Osteoblast (primary cell): ENCODE data around the gene COLEC11. TPM values are rescaled to one million over a fixed set of nuclear protein-coding genes. Genes with fewer than 3 reads are reported as not detected.
A peak's percentile ranks its signal among the peaks of the same experiment; 100 is the strongest.

Source experiments
- DNase-seq: peaks from one replicate; pipeline ENCODE4 v3.0.0; 2011; ENCODE audit warnings: low spot score, mixed read lengths; ENCODE audit not compliant: insufficient read length; ENCODE audit errors: missing footprints
- H2AFZ ChIP-seq: 2 replicates; pipeline ENCODE4 v1.6.0; 2011; ENCODE audit warnings: mild to moderate bottlenecking, low read length
- H3K27ac ChIP-seq: 2 replicates; pipeline ENCODE4 v1.5.1; 2011; ENCODE audit warnings: mild to moderate bottlenecking, low read depth, low read length, moderate library complexity
- H3K27me3 ChIP-seq: 2 replicates; pipeline ENCODE4 v1.6.0; 2012; ENCODE audit warnings: mild to moderate bottlenecking, control low read depth, inconsistent platforms, low read length, moderate library complexity; ENCODE audit not compliant: insufficient read depth
- H3K36me3 ChIP-seq: 2 replicates; pipeline ENCODE4 v1.5.1; 2011; ENCODE audit warnings: mild to moderate bottlenecking, low read length, control low read depth, moderate library complexity; ENCODE audit not compliant: insufficient read depth
- H3K4me1 ChIP-seq: 2 replicates; pipeline ENCODE4 v1.5.1; 2011; ENCODE audit warnings: mild to moderate bottlenecking, low read length, control low read depth, moderate library complexity; ENCODE audit not compliant: insufficient read depth
- H3K4me2 ChIP-seq: 2 replicates; pipeline ENCODE4 v1.6.0; 2011; ENCODE audit warnings: mild to moderate bottlenecking, low read length; ENCODE audit not compliant: insufficient read depth
- H3K4me3 ChIP-seq: fragments of 200-600 bp; sonication (generic); 3 replicates; pipeline ENCODE4 v1.5.1; 2012; ENCODE audit warnings: mild to moderate bottlenecking, low read length, inconsistent platforms; ENCODE audit not compliant: insufficient read depth
- H3K79me2 ChIP-seq: 2 replicates; pipeline ENCODE4 v1.6.0; 2012; ENCODE audit warnings: mild to moderate bottlenecking, low read length, control low read depth, inconsistent platforms; ENCODE audit not compliant: insufficient read depth
- H3K9me3 ChIP-seq: 2 replicates; pipeline ENCODE4 v1.5.1; 2011; ENCODE audit warnings: low read depth, low read length, control low read depth
- H4K20me1 ChIP-seq: 2 replicates; pipeline ENCODE4 v1.6.0; 2012; ENCODE audit warnings: mild to moderate bottlenecking, low read length, control low read depth; ENCODE audit not compliant: insufficient read depth
- CTCF ChIP-seq: IDR thresholded peaks from 2 replicates; pipeline ENCODE4 v1.5.1; 2011; ENCODE audit warnings: mild to moderate bottlenecking, low read depth, low read length, moderate library complexity; ENCODE audit errors: extremely low read depth
- total RNA-seq: library from RNA; depleted of rRNA; stranded (reverse); fragments of >200 nt; gene quantifications from 2 replicates; pipeline ENCODE4 v1.2.3, GENCODE V29; 2012

The COLEC11 gene
- total RNA-seq, 1 donor = 0.36 TPM

DNA sequence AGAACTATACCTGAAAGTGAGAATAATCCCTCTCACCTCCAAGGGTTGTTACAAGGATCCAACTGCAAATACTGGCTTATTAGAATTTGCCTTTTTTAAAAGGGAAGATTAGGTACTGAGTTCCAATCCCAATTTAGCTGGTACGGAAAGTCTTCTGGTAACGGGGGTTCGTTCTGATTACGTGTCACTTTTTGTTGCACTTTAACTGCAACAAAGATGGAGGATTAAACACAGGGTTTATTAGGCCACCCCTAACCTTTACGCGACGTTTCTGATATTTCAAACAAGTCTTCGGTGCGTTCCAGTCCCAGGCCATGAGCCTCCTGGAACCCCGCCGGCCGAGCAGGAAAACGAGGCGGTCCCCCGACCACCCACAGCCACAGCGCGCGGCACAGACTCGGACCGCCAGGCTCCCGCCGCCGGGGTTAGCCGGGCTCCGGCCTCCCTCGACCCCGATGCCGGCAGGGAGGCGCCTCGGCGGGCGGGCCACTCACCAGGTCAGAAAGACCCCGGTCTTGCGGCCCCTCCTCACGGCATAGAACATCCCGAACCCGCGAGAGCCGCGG is 37.2 kb upstream of the COLEC11 start:
- peak overlapping the region; percentile 97 for H3K4me3 ChIP-seq

GRCh38 chr2:3558205-3559014 is 36.5 kb upstream of the COLEC11 start, which contains the start of gene RNASEH1:
RNASEH1 (minus strand) TSS chr2:3558333; CDS start chr2:3558260, 73 bp downstream.
- no peaks in the 10 kb centered on the region for H3K27me3 ChIP-seq
- peak; percentile 100 for DNase-seq
- peak within 1 kb of the TSS; percentile 98 for H3K4me2 ChIP-seq
- H3K79me2 ChIP-seq = peaks cover 43% of the 10 kb centered on the region
- peak within 1 kb of the TSS; percentile 97 for H3K4me3 ChIP-seq
- H3K36me3 ChIP-seq = peaks cover 33% of the 10 kb centered on the region
- peaks cover 10% of the 10 kb centered on the region for H3K4me1 ChIP-seq
- H2AFZ ChIP-seq = peak within 1 kb of the TSS; percentile 94
- no peaks in the 10 kb centered on the region for H3K9me3 ChIP-seq
- H3K27ac ChIP-seq = peak within 1 kb of the TSS; percentile 87
- no peaks in the 10 kb centered on the region for H4K20me1 ChIP-seq
- TF ChIP-seq CTCF = no peak

More for the DNA sequence above, 37.2 kb upstream of the COLEC11 start:
- H2AFZ ChIP-seq = peak overlapping the region; percentile 90
- TF ChIP-seq CTCF = no peak
- no peak for DNase-seq
- H3K4me1 ChIP-seq = peaks cover 10% of the 10 kb centered on the region
- H3K27ac ChIP-seq = peak overlapping the region; percentile 87
- no peaks in the 10 kb centered on the region for H3K27me3 ChIP-seq
- H3K9me3 ChIP-seq = no peaks in the 10 kb centered on the region
- no peaks in the 10 kb centered on the region for H4K20me1 ChIP-seq
- H3K4me2 ChIP-seq = peak overlapping the region; percentile 98
- H3K36me3 ChIP-seq = peaks cover 34% of the 10 kb centered on the region
- peaks cover 43% of the 10 kb centered on the region for H3K79me2 ChIP-seq

DNA sequence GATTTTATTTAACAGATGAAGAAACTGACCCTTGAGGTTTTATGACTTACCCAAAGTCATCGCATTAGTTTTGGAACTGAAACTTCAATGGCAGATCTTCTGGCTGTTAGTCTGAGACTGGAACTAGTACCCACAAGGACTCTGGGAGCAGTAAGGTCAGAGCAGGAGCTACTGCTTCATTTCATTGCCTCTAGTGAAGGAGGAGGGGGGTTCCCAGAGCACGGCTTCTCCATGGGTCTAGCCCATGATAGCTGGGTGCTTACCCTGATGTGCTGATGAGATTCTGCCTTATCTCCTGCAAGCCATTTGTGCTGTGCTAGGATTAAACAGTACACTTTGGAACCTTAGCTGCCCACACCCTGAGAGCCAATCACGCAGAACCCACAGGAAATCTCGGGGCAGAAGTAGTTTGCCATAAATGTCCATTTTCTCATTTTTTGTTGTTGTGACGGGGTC is 31.4 kb upstream of the COLEC11 start:
- DNase-seq = no peak
- Histone ChIP-seq H3K4me2 (no peak overlapping the region), H4K20me1 (no peaks in the 10 kb centered on the region), H3K4me1 (peaks cover 6% of the 10 kb centered on the region), H3K4me3 (no peak overlapping the region), H3K36me3 (no peaks in the 10 kb centered on the region), H2AFZ (no peak overlapping the region), H3K27me3 (no peaks in the 10 kb centered on the region), H3K79me2 (no peaks in the 10 kb centered on the region), H3K27ac (no peak overlapping the region), H3K9me3 (no peaks in the 10 kb centered on the region)
- TF ChIP-seq CTCF = no peak

DNA sequence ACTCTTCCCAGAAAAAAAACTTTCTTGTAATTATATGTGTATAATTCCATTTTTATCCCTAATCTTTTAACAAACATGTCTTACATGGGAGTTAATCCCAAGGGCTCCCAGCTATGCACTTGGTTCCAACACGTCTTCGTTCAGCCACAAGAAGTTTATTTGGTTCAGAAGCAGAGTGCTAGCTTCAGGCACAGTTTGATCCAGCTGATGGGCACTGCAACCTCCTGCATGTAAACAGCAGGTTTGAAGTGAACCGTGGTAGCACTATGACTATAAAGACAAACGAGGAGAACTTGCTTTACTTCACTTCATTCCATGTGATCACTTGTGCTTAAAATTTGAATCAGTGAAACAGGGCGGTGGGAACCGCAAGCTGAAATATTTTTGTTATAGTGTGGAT is 29.8 kb upstream of the COLEC11 start:
- Histone ChIP-seq H3K4me3 (no peak overlapping the region), H3K79me2 (no peaks in the 10 kb centered on the region), H3K27ac (no peak overlapping the region), H3K4me1 (no peaks in the 10 kb centered on the region), H3K36me3 (no peaks in the 10 kb centered on the region), H2AFZ (no peak overlapping the region), H3K27me3 (no peaks in the 10 kb centered on the region), H3K9me3 (no peaks in the 10 kb centered on the region), H3K4me2 (no peak overlapping the region), H4K20me1 (no peaks in the 10 kb centered on the region)
- TF ChIP-seq CTCF = no peak
- DNase-seq = no peak
